ENCODE data around the gene KATNAL1. TPM values are rescaled to one million over a fixed set of nuclear protein-coding genes. Genes with fewer than 3 reads are reported as not detected.

The KATNAL1 gene
- total RNA-seq, 2 donors from 2014 or later = 12.8 to 16.4 TPM

- Histone ChIP-seq H3K36me3 (no peaks in the 10 kb centered on the region), H3K27ac (no peak overlapping the region), H3K4me3 (no peak overlapping the region), H3K27me3 (replicated peaks; ENCODE audit: insufficient read depth) (no peaks in the 10 kb centered on the region), H3K4me1 (replicated peaks) (no peaks in the 10 kb centered on the region), H3K9me3 (no peaks in the 10 kb centered on the region)
- intact Hi-C loops (cut with DNase I) = no loop called here
- WGBS = 53% methylated on average over 31 of the region's 35 CpGs
- TF ChIP-seq CTCF (IDR thresholded peaks at IDR 0.05) (no peak), POLR2AphosphoS5 (IDR thresholded peaks at IDR 0.05) (no peak), POLR2A (IDR thresholded peaks at IDR 0.05) (no peak)
- no peak for DNase-seq (ENCODE audit: low spot score)
Observed at GRCh38 chr13:30153545-30154426, 153.6 kb downstream of the KATNAL1 start.

Small RNA genes within 50 kb of the gene (small RNA-seq; reads per million reads assigned to genes)
- gene RNU6-64P = 0 reads per million in 2 donors

Other genes with a start within 250 kb of the KATNAL1 start
- gene UBE2L5, start 114.9 kb upstream of the KATNAL1 start, total RNA-seq = 1 to 10 TPM in 1 of 2 donors, under 1 TPM in 1; 0.18 to 5.2 TPM
- 100 to 1,000 TPM; 264 to 274 TPM for gene HMGB1, start 158.4 kb upstream of the KATNAL1 start, total RNA-seq

Data from prostate gland (tissue), 2 donors.